Measurements from ENCODE around the gene KCTD8.

Gene KCTD8

GRCh38 chr4:44162538-44163270 lies 285.9 kb downstream of the KCTD8 start:
- DNase-seq (ENCODE audit: low spot score), result no peak

DNA sequence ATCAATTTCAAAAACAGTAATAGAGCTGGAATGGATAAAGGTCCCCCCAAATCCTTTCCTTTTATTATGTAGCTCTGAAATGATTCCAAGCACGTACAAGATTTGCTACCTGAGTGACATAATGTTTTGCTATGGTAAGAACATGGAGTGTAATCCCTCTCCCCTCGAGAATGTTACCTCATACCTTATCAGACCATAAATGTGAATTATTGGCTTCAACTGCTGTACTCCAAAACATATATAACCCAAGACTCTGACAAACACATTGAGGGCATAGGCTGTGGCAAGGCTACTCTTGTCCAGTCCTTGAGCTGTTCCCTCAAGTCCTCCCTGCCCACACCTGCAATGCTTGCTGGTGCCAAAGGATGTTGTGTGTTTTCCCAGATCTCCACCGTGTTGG lies 286.9 kb downstream of the KCTD8 start:
- DNase-seq (ENCODE audit: low spot score), result no peak

- DNase-seq (ENCODE audit: low spot score), result no peak
These were observed 287.7 kb downstream of the KCTD8 start for GRCh38 chr4:44160776-44161367.

- no peak for DNase-seq (ENCODE audit: low spot score)
These were observed 288.6 kb downstream of the KCTD8 start for GRCh38 chr4:44159991-44160390.

GRCh38 chr4:44157611-44158277 lies 290.9 kb downstream of the KCTD8 start:
- DNase-seq (ENCODE audit: low spot score), result no peak

DNA sequence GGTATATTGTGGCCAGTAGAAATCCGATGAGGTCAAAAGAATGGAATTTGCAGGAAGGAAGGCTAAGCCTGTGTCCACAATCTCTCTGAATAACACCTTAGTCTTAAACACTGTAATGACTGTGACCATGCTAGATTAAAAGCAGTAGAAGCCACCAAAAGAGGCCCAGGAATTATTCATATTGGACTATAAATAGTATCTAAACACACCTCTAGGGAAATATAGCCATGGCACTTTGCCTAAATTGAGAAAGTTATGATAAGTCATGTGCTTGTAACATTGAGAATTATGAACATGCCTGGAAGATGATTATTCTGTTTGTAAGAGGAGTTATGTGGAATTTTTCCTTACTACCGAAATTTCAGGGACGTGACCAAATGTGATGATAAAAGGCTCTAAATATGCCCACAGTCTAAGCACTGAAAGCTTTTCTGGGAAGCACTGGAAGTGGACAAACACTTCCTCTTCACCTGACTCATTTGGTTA lies 298.5 kb downstream of the KCTD8 start:
- DNase-seq (ENCODE audit: low spot score), result no peak

DNA sequence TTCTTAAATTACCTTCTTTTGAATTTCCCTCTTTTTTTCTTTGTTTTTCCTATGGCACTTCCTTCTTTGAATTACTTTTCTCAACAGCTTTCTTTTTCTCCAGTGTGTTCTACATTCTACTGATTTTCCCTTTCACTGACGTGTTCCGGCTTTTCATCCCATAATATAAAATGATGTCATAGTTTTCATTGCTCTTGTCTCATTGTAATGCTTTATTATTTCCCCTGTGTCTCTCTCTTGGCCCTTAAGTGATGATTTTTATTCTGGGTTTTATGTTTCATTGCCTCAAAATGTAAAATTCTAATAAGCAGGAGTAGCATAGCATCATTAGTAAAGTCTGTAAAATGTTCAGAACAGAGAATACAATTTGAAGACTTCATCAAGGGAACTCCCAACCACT lies 299.3 kb downstream of the KCTD8 start:
- no peak for DNase-seq (ENCODE audit: low spot score)

- DNase-seq (ENCODE audit: low spot score), result no peak
These were observed 301.0 kb downstream of the KCTD8 start for GRCh38 chr4:44147571-44148075.

GRCh38 chr4:44146516-44146915 lies 302.1 kb downstream of the KCTD8 start:
- no peak for DNase-seq (ENCODE audit: low spot score)

DNA sequence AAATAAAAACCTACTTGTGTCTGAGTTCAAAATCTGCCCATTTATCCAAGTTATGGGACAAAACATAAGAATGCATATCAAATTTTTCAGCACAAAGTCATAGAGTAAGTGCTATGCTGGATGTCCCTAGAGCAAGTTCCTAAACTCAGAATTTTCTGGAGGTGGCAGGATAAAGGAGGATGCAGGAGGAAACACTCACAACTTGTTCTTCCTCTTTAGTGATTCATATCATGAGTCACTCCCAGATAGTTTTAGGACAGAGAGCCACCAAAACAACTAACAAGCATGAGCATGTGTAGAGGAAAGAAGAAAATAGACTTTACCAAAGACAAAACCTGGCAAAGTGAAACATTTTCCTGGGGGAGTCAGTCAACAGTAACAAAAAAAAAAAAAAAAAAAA lies 302.7 kb downstream of the KCTD8 start:
- no peak for DNase-seq (ENCODE audit: low spot score)

DNA sequence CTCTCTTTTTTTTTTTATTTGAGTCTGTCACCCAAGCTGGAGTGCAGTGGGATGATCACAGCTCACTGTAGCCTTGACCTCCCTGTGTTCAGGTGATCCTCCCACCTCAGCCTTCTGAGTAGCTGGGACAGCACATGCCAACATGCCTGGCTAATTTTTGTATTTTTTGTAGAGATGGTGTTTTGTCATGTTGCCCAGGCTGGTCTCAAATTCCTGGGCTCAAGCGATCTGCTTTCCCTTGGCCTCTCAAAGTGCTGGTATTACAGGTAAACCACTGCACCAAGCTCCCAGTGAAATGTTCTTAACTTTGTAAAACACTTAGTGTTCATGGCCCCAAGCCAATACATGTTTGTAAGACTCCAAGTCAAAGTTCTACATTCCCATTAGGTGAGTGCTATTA lies 316.1 kb downstream of the KCTD8 start:
- DNase-seq (ENCODE audit: low spot score), result no peak
